Right renal pelvis (tissue), 4 donors: ENCODE measurements around the gene PRKAG2. TPM values are rescaled to one million over a fixed set of nuclear protein-coding genes. Genes with fewer than 3 reads are reported as not detected.

Experiments
- DNase-seq, 4 donors: peaks; one replicate each; pipeline ENCODE4 v3.0.0-alpha.2; 2013; ENCODE audit warnings: low read depth in 4 of 4, low spot score in 3 of 4, missing footprints in 1 of 4
- polyA plus RNA-seq, 4 donors: library from polyadenylated mRNA; unstranded; fragments of 120-200 nt; gene quantifications; one replicate each; pipeline ENCODE4 v1.2.1, GENCODE V29; 2013; ENCODE audit not compliant: insufficient read length in 4 of 4

The PRKAG2 gene
- polyA plus RNA-seq, 4 donors = 27.5 to 33.8 (median 30.2) TPM

DNA sequence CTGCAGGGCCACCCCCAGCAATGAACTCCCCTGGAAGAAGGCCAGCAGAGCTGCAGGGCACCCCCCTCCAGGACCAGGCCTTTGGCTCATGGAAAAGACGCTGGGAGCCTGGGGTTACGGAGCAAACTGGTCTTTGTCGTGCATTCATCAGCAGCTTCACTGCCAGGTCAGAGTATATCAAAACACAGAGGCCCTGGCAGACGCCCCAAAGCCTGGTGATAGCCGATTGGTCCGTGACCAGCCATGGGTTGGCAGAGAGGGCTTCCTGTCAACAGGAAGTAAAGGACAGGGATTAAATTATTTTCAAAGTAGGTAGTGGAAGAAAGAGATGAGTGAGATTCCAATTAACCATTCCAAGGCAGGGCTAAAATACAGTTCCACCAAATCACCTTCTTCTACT, 9.0 kb downstream of the PRKAG2 start:
- DNase-seq = no peak

DNA sequence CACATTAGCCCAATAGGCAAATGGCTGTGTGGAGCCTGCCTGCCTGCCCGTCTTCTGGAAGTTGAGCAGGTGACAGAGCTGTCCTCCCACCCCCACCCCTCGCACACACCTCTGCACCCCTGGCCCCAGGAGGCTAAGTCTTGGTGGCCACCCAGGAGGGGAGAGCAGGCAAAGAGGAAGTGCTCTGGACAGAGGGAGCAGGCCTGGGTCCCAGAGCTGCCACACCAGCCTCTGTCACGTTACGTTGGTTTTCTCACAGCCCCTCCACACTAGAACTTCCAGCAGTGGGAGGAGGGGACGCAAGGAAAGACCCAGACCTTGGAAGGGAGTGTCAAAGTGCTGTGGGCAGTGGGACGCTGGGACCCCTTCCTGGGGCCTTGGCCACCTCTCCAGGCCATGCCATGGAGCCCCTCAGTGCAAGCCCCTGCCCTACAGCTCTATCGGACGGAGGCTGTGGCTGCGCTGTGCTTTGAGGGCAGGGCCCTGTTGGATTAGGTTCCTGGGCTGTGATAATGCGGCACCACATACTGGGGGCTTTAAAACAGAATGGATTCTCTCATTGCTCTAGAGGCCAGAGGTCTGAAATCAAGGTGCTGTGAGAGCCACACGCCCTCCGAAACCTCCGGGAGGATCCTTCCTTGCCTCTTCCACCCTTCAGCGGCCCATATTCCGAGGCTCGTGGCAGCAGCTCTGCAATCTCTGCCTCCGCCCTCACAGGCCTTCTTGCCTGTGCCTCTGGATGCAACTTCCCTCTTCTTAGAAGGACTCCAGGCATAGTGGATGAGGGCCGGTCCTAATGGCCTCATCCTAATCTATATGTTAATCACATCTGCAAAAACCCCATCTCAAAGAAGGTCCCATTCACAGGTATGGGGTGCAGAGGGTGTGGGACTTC, 9.9 kb downstream of the PRKAG2 start:
- DNase-seq = no peak

DNA sequence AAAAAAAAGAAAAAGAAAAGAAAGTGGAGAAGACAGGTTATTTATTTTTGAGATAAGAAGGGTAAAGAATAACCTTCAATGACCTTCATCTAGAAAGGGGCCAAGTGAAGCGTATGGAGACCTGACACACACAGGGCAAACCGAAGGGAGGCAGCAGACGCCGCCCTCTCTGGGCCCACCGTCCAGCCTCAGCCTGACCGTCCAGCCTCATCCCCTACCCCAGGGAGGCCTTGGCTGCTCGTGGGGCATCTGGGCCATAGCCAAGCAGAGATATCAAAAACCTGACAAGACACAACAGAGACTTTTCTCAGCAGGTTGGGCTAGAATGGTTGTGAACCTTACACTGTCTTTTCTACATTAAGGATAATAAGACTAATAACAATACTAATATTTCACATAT, 10.9 kb downstream of the PRKAG2 start:
- no peak for DNase-seq

DNA sequence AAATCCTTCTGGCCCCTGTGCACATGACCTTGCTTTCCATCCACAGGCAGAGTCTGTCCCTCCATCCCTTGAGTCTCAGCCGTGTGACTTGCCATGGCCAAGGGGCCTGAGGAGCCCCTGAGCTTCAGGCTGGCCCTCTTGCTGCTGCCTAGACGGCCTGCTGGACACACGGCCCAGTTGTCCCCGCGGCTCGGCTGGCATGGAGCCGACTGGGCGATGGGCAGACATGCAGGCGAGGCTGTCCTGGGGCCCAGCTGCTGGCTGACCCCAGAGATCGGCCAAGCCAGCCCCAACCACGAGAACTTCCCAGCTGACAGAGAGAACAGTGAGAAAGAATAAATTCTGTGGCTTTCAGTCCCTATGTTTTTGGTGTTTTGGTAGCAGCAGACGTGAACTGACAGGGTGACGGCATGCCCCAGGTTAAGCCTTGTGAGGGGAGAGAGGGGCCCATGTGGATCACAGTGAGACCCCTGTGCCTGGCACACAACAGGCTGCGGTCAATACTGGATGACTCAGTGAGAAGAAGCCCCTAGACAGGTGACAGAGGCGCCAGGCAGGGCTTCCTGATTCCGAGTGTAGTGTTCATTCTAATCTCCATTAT, 11.7 kb downstream of the PRKAG2 start:
- no peak for DNase-seq

DNA sequence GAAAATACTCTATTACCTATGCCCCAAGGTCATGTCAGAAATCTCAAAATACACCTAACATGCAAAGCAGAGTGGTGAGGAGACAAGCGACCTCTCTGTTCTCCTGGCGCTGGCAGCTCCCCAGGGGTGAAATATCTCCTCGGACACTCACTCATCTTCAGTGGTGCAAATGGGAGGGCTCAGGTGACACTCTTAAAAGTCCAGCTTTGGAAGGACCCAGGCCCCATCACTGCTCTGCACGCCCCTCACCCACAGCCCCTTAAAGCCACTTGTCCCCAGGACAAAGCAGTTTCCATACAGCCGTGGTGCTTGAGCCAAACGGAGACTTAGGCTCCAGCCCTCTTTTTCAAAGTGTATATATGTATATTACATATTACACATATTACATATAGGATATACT, 12.4 kb downstream of the PRKAG2 start:
- DNase-seq = no peak

DNA sequence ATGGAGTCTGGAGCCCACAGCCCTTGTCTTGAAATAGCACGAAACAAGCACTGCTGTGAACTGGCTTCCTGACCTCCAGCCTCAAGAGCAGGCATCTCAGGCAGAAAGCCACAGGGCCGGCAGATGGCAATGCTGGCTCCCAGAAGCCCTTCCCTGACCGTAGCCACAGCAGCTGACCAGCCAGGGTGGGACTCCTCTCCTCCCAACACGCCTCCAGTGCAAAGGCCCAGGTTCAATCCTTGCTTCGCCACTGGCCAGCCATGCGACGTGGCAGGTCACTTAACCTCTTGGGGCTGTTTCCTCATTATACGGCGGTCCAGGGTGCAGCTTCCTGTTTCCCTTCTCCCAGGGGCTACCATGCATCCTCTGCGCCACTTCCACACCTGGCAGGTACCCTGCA, 12.8 kb downstream of the PRKAG2 start:
- DNase-seq = no peak

DNA sequence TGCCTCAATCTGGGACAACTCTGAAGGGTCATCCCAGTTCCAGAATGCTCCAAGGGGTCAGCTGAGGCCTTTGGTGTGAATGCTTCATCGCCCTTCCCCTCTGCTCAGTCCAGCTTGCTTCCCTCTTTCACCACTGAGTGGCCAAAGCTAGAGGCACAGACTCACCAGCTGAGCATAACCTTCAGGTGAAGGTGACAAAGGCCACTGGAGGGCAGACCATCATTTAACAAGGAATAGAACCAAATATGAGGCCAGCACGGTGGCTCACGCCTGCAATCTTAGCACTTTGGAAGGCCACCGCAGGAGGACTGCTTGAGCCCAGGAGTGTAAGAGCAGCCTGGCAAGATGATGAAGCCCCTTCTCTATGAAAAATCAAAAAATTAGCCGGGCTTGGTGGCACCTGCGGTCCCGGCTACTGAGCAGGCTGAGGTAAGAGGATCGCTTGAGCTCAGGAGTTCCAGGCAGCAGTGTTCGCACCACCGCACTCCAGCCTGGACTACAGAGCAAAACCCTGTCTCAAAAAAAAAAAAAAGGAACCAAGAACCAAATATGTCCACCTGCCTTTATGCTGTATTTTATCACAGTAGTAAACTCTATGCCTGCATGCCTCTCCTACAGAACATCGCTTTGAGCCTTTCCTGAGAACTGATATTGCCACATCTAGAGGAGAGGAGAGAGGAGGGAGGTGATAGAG, 13.4 kb downstream of the PRKAG2 start:
- DNase-seq = no peak

DNA sequence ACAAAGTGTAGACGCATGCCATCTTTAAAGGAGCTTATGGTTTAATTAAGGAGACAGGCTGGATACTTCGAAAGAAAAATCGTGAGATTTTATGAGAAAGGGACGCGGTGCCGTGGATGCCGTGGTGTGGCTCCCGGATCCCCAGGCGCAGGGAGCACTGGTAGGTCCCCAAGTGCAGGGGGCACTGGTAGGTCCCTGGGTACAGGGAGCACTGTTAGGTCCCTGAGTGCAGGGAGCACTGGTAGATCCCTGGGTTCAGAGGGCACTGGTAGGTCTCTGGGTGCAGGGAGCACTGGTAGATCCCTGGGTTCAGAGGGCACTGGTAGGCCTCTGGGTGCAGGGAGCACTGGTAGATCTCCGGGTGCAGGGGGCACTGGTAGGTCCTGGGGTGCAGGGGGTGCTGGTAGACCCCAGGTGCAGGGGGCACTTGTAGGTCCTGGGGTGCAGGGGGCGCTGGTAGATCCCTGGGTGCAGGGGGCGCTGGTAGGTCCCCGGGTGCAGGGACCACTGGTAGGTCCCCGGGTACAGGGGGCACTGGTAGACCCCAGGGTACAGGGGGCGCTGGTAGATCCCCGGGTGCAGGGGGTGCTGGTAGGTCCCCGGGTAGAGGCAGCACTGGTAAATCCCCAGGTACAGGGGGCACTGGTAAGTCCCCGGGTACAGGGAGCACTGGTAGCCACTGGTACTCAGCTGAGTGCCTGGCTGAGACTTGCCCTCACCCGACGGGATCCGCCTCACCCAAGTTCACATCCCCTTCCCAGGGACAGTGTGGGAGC, 14.1 kb downstream of the PRKAG2 start:
- DNase-seq = no peak

DNA sequence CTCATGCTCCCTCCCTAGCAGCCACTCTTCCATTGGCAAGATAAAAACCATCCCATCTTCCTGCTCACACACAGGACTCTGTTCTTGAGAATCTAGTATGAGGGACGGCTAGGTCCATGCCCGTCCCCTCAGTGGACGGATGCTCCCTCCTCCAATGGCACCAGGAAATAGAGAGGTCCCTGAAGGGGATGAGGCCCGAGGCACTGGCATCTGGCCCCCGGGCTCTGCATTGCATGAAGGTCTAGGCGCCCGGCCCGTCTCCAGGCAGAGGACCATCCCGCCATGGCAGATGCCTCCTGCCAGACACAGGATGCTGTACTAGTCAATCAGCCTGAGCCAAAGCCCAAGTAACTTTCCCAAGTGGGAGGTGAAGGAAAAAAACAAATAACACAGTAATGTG, 15.0 kb downstream of the PRKAG2 start:
- DNase-seq = no peak

DNA sequence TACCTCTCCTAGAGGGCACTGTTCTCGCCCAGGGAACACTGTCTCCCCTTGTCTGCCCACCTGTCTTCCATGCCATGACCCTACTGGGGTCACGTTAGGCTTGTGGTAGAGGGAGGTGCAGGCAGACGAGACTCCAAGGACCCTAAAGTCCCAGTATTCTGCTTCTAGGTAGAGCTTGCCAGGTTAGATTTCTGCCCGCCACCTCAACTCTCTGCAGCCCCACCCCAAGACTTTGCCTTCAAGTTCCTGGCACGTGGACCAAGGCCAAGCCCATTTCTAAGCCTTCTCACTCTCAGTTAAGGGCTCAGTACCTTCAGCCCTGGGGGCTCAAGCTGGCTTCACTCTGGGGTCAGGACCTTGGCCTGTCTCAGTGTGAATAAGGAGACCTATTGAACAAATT, 16.1 kb downstream of the PRKAG2 start:
- DNase-seq = no peak

DNA sequence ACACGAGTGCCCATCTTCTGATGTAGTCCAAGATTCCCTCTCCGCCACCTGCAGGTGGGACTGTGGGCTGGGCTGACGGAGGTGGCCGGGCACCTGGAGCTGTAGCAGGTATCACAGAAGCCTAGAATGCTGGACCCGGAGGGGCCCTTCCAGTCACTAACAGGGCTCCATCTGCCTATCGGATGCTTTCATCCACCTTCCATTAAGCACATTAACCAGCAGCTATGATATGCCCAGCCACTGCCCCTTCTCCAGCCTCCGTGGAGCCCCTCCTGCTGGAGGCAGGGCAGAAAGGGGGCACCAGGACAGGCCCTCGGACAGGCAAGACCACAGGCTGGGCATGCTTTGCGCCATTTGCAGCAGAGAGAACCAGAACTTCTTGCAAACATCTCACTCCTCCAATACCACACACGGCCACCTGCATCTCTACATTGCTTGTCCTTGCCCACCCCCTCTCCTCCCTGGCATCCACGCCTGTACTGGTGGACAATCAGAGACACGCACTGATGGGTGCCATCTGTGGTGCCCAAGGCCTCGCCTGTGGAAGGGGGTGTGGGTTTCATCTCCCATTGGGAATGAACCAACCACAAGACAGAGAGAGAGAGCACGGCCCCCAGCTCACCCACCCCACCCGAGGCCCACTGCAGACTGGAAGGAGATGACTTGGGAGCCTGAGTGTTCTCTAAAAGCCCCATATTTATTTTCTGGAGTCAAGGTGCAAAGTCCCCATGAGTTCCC, 16.8 kb downstream of the PRKAG2 start:
- DNase-seq = no peak

DNA sequence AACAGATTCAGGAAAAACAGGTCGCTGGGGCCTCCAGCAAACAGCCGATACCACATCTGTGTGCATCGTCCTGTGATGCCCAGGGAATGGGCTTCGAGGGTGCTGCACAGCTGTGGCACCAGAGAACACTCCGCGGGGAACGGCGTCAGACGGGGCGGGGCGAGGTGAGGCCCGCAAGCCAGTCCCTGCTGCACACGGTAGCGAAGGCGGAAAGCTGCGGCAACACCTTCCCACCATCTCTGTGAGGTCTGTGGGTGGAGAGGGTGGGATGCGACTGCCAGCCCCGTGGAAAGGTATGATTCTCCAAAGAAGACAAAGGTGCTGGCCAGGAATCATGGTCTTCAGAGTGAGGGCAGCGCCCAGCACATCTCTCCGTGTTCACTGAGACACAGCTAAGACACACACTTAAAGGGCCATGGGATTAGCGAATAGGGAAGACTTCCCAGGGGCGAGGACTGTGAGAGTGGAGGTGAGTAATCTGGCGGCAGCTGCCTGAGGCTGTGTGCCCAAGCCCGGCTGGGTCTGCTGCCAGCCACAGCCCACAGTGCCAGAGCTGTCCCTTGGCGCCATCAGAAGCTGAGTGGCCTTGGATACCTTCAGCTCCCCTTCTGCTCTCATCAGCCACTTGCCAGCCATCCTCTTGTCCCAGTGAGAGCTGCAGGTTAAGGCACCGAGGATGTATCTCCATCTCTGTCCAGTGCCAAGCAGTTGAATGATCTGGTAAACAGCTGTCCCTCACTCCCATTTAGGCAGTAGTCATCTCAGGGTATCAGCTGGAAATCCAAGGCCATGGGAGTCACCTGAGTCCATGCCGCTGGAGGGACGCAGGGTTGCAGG, 17.6 kb downstream of the PRKAG2 start:
- DNase-seq = no peak

DNA sequence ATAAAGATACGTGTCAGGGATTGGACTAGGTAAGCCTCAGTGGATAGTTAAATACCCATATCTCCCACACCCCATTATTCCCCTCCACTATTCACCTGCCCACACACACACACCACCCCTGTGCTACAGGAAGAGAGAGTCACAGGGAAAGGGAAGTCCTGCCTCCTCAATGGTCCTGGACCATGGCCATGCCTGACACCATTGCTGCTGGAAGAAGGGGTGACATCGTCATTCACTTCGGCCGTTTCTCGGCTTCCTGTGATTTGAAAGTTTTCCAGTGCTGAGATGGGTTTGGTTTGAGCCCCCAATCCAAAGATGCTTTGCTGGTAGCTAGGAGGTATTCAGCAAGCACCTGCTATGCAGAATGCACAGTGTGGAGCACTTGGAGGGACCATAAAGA, 18.5 kb downstream of the PRKAG2 start:
- DNase-seq = no peak

DNA sequence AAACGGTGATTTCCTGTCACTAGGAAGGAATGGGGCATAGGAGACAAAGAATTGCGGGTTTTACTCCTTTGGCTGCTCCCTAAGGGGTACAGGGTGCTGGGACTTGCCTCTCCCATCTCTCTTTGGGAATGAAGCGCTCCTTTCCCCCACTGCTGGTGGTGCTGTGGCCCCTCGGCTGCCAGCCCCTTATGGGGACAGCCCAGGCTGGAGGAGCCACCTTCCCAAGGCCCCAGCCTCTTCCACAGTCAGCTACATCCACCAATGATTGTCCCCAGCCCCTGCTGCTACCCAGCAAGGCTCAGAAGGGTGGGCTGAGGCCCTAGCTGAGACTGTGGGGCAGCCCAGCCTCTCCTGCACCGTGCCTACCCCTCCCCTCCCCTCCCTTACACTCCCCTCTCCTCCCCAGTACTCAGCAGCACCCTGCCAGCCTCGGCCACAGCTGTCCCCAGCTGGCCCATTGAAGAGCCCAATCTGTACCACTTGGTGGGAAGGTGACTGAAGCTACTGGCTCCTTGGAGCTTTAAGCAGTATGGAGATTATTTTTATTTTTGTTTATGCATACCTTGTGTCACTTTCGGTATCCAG, 19.0 kb downstream of the PRKAG2 start:
- no peak for DNase-seq

DNA sequence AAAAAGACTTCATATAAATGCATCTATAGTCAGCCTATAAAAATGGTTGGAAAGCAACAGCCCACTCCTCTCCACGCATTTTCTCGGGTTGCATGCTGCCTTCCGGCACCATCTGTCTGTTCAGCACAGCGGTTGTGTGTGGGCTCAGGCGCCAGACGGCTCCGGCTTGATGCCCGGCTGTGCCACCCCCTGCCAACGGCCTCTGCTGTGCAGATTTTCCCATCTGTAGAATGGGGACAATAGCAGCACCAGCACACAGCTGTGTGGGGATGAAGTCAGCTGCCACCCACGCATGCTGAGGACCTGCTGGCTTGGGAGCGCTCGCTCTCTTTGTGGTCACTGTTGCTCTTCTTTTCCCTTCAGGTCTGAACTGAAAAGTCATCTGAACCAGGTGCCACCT, 19.5 kb downstream of the PRKAG2 start:
- no peak for DNase-seq

DNA sequence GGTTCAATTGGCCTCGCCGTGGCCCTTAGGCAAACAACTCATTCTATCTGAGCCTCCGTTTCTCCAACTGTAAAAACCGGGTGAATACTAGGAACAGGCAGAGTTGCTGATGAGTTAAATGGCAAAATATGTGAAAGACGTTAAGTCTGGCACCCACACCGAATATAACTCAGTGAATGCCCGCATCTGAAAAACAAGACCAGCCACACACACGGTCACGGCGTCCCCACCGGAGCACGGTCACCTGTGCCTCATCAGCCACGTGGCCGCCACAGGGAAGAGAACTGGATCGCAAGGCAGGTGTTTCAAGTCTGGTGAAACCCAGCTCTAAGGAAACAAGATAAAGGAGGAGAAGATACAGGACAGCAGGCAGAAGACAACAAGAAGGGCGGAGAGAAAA, 20.4 kb downstream of the PRKAG2 start:
- no peak for DNase-seq

DNA sequence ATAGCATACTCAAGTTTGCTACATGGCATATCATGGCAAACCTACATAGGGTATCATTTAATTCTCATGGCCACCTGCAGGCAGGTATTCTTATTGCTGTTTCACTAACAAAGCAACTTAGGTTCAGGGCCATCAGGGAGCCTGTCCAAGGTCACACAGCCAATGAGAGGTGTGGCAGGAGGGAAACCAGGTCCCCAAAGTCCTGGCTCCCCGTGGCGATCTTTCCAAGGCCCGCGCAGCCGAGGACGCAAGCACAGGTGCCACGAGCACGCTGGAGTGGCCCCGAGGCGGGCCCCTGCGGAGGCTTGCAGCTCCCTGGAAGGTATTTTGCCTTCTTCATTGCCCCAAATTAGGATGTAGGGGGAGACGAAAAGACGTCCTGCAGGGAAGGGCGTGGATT, 20.8 kb downstream of the PRKAG2 start:
- DNase-seq = no peak

DNA sequence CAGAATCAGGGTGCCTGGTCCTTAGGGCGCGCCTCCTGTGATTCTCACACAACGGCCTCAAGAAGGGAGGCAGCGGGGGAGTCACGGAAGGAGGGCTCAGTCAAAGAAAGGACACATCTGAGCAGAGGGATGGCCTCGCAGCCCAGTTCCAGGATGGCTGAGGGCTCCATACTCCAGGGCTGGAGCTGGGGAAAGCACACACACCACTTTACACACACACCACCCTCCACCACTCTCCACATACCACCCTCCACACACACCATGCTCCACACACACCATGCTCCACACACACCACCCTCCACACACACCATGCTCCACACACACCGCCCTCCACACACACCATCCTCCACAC, 22.2 kb downstream of the PRKAG2 start:
- no peak for DNase-seq
